NCI-H345 (cell line): ENCODE results near the gene GJB1.
"Not testable (repeated sequence)": the region's sequence is repeated elsewhere in the genome, so short reads cannot be mapped to it uniquely, and the experiment has no call there.

Experiments
- DNase-seq: peaks from one replicate; lab custom pipeline; 2025; lab: John Stamatoyannopoulos, UW

Gene GJB1

GRCh38 chrX:71222929-71223328, at the start of gene GJB1:
TSS of gene GJB1 (plus strand) at chrX:71223224. CDS start at chrX:71223708, 484 bp downstream.
- no peak for DNase-seq

GRCh38 chrX:71173440-71173839, 49.6 kb upstream of the GJB1 start:
- DNase-seq: no peak

GRCh38 chrX:71174795-71175194, 48.2 kb upstream of the GJB1 start:
- no peak for DNase-seq

- no peak for DNase-seq
Observed at GRCh38 chrX:71175531-71175930, 47.5 kb upstream of the GJB1 start.

GRCh38 chrX:71177327-71177726, 45.7 kb upstream of the GJB1 start:
- DNase-seq: no peak

GRCh38 chrX:71178908-71179307, 44.1 kb upstream of the GJB1 start:
- DNase-seq: peak; percentile 68

- DNase-seq: not testable (repeated sequence)
Observed at GRCh38 chrX:71180579-71181265, 42.3 kb upstream of the GJB1 start.

GRCh38 chrX:71181558-71181909, 41.5 kb upstream of the GJB1 start:
- peak; percentile 48 for DNase-seq

- DNase-seq: peak; percentile 97
Observed at GRCh38 chrX:71181910-71182799, 40.9 kb upstream of the GJB1 start.

- DNase-seq: no peak
Observed at GRCh38 chrX:71182871-71183270, 40.2 kb upstream of the GJB1 start.

GRCh38 chrX:71183341-71183740, 39.7 kb upstream of the GJB1 start:
- DNase-seq: no peak

- no peak for DNase-seq
Observed at GRCh38 chrX:71184092-71184491, 38.9 kb upstream of the GJB1 start.

GRCh38 chrX:71184803-71185495, 38.1 kb upstream of the GJB1 start:
- DNase-seq: no peak

GRCh38 chrX:71191248-71191647, 31.8 kb upstream of the GJB1 start:
- DNase-seq: no peak

GRCh38 chrX:71195964-71196649, 26.9 kb upstream of the GJB1 start:
- no peak for DNase-seq

GRCh38 chrX:71198066-71198465, 25.0 kb upstream of the GJB1 start:
- DNase-seq: no peak

GRCh38 chrX:71199252-71200008, 23.6 kb upstream of the GJB1 start:
- no peak for DNase-seq

GRCh38 chrX:71210816-71211215, 12.2 kb upstream of the GJB1 start:
- DNase-seq: no peak

- no peak for DNase-seq
Observed at GRCh38 chrX:71212536-71212935, 10.5 kb upstream of the GJB1 start.

- no peak for DNase-seq
Observed at GRCh38 chrX:71214152-71214551, 8.9 kb upstream of the GJB1 start.

- no peak for DNase-seq
Observed at GRCh38 chrX:71214604-71215337, 8.3 kb upstream of the GJB1 start.
